HG03571 (cell line): Measurements from ENCODE around the gene C1QBP.
"Not testable (repeated sequence)": the region's sequence is repeated elsewhere in the genome, so short reads cannot be mapped to it uniquely, and the experiment has no call there.

Source experiments
- ATAC-seq: cut with Tn5 transposase; IDR thresholded peaks from one replicate; pipeline ENCODE4 v1.9.1; 2021; ENCODE audit not compliant: unreplicated experiment

Gene C1QBP

GRCh38 chr17:5434984-5435383, 4.0 kb downstream of the C1QBP start:
- ATAC-seq = no peak

DNA sequence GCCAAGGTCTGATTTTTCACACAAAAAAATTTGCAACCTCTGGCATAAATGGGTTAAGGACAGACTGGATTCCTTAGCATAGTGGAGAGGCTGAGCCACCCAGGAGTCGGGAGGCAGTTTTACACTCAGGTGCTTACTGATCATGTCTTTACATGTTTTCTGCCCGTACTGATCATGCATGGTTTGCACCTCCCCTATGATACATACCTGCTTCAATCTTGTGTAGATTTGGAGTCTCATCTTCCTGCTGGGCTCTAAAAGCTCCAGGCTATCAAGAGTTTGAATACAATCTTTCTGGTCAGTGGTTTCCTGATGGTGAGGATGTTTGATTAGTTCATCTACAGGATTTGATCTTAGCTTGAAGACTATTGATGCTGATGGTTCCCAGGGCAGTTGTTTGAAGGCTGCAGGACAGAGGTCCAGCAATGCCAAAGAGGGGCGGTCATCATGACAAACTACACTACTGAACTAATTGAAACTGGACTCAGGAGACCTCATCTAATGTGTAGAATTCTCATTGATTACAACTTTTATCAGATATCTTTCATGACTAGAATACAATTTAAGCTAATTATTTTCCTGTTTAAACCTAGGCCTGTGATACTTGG, 6.9 kb downstream of the C1QBP start:
- ATAC-seq = no peak

- not testable (repeated sequence) for ATAC-seq
Observed at GRCh38 chr17:5431234-5431633, 7.7 kb downstream of the C1QBP start.

- no peak for ATAC-seq
Observed at GRCh38 chr17:5430413-5430999, 8.4 kb downstream of the C1QBP start.

DNA sequence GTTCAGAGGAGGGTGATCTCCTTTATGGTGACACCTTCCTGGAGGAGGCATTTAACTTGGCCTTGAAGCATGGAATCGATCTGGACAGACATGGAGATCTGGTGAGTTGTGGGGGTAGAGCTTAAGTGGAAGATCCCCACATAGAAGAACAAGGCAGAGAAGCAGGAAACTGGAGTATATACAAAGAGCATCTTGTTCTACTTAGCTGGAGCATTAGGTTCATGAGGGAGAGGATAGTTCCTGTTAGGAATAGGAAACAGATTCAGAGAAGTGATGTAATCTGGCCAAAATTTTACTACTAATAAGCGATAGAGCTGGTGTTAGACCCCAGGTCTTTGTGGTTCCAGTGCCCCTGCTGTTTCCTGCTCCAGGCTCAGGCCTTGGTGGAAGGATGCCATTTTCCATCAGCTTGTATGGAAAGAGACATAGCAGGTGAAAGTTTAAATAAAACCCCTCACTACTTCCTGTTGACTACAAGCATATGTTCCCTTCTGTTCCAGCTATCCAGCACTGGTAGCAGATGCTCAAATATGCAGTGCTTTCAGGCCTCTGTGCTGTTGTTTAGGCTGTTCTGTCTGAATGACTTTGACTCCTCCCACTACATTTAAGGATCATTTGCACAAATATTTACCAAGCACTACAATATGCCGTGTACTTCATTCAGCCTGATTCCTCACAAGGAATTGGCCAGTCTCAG, 9.6 kb downstream of the C1QBP start:
- no peak for ATAC-seq

DNA sequence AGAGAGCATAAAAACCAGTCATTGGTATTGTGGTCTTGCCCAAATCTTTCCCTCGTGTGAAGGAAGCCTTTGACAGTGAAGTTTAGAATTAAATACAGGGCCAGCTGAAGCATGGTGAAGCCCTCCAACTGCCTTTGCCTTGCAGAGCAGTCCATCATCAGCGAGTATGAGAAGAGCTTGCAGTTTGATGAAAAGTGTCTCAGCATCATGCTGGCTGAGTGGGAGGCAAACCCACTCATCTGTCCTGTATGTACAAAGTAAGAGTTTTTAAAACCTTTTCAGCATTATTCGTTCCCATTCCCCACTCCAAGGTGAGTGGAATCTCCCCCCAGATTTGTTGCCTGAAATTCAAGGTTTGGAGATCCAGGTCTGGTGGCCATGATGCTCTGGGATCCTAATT, 13.1 kb downstream of the C1QBP start:
- no peak for ATAC-seq

GRCh38 chr17:5424909-5425308, 14.0 kb downstream of the C1QBP start:
- no peak for ATAC-seq

DNA sequence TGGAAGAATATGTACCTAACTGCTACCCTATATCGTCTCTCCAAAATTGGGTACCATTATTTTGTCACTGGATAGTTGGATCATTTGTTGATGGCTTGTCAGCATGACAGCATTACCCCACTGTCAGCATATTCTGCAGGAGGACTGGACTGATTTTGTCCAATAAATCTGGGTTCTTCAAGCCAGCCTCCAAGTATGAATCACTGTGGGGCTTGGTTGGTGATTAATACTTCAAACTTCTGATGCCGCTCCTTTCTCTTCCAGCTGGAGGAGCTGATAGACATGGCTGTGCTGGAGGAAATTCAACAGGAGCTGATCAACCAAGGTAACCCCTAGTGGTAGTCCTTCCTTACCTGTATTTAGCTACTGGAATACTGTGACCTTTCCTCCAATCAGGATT, 16.4 kb downstream of the C1QBP start:
- ATAC-seq = no peak

- ATAC-seq = peak; percentile 45
Observed at GRCh38 chr17:5419959-5420653, 18.8 kb downstream of the C1QBP start, which contains the start of gene RPAIN. Gene RPAIN (plus strand): TSS chr17:5420182. CDS start chr17:5420211, 29 bp downstream.

DNA sequence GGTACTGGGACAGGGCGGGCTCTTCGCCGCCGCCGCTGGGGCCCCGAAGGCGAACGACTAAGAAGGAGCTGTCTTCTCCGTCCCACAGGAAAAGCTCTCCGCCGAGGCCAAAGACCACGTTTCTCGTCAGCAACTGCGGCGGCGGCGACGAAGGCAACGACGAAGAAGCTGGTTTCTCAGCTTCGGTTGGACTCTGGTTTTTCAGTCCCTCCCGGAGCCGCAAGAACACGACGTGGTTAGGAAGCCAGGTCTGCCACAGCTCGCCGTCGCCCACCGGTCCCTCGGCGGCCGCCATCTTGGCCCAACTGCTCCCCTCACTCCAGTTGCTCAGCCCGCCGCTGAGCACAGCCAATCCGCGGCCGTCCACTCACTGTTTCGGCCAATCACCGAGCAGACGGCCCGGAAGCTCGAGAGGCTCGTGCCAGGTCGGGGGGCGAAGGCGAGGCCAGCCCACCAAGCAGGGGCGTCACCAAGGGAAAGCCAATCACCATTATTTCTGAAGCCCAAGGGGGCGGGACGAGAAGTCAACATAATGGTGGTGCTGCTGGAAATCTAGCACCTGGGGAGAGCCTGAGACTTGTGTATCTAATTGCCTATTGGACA, 19.5 kb downstream of the C1QBP start, which contains the start of gene NUP88:
Gene NUP88, minus strand, starts transcription at position 307 of the 603 bp plus-strand sequence. Its CDS starts 12 bp downstream, at position 295.
- peak; percentile 78 for ATAC-seq

- ATAC-seq = peak; percentile 31
Observed at GRCh38 chr17:5418858-5419355, 20.0 kb downstream of the C1QBP start.

DNA sequence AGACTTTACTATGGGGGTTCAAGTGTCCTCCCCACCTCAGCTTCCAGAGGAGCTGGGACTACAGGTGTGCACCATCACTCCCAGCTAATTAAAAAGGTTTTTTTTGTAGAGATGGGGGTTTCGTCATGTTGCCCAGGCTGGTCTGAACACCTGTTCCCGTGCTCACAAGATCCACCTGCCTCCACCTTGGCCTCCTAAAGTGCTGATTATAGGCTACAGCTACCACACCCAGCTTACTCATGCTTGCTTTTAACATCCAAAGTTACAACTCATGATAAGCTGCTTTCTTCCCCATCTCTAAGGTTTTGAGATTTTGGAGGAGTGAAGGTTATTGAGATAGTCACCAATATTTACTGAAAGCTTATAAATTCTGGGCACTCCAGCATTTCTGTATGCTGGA, 22.1 kb downstream of the C1QBP start:
- ATAC-seq = no peak

DNA sequence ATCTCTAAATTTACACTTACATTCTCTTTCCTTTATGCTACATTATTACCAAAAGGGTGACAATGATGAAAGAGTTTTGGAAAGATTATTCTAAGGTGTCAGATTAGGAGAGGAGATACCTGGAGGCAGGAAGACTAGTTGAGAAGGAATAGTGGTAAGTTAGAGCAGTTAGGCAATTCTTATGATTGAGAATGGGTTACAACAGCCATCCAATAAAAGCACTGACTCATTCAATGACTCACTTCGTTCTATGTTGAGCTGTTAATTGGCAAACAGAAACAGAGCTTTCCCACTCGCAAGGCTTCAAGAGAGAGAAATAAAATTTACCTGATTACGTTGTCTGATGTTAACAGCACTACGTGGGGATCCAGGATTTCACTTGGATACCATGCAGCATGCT, 25.3 kb downstream of the C1QBP start:
- ATAC-seq = no peak

GRCh38 chr17:5410594-5411272, 28.2 kb downstream of the C1QBP start:
- ATAC-seq = no peak

DNA sequence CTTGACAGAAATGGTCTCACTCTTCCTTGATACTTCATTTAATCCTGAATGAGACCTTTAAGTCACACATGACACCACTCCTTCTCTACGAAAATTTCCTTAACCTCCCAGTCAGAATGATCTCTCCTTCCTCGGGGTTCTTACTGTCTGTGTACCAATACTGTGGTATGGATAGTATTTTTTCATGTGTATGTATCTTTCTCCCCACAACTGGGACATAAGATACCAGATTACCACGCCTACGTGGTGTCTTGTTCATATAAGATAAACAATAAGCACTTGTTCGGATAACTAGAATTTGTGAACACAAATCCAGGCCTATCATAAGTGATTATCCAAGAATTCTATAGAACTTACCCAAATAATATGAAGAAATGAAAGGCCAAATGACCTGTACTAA, 30.8 kb downstream of the C1QBP start:
- ATAC-seq = no peak

DNA sequence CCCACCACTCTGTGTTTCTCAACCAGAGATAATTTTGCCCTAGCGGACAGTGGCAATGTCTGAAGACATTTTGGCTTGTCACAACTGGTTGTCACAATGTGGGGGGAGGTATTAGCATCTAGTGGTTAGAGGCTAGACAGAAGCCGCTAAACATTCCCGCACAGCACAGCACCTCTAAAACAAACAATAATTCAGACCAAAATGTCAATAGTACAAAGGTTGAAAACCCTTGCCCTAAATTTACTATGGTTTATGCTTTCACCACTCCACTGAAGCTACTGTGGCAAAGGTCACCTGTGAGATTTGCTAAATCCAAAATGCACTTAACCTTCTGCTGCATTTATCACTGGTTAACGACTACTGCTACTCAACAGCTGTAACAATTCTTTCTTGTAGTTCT, 33.6 kb downstream of the C1QBP start:
- no peak for ATAC-seq

DNA sequence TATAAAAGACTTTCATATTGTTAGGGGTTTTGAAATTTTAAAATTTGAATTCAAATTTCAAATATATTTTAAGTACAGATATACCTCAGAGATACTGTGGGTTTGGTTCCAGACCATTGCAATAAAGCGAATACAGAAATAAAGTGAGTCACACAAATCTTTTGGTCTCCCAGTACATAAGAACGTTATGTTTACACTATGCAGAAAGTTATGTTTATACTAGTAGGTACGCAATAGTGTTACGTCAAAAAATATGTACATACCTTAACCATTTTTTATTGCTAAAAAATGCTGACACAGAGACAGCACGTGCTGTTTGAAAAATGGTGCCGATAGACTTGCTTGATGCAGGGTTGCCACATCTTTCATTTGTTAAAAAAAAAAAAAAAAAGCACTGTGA, 39.2 kb downstream of the C1QBP start:
- no peak for ATAC-seq

- no peak for ATAC-seq
Observed at GRCh38 chr17:5396612-5397011, 42.3 kb downstream of the C1QBP start.

GRCh38 chr17:5391678-5392077, 47.3 kb downstream of the C1QBP start:
- ATAC-seq = no peak
